A549 (cell line): ENCODE data around the gene TXNRD1.

Experiments
- CTCF ChIP-seq: fragments of >200 bp; sonication (Bioruptor Twin); formaldehyde crosslinking; IDR thresholded peaks from 3 replicates; pipeline ENCODE4 v1.5.1; 2016
- ELK1 ChIP-seq: fragments of 150-350 bp; IDR thresholded peaks from 2 replicates; pipeline ENCODE4 v1.6.1; 2014; ENCODE audit warnings: low read depth, mild to moderate bottlenecking, low read length
- HDAC2 ChIP-seq: fragments of 200-600 bp; sonication (generic); IDR thresholded peaks from 2 replicates; pipeline ENCODE4 v1.6.1; 2016
- MAX ChIP-seq: IDR thresholded peaks from 2 replicates; pipeline ENCODE4 v1.6.1; 2012
- MYC ChIP-seq: IDR thresholded peaks from 2 replicates; pipeline ENCODE4 v1.6.1; 2012; ENCODE audit warnings: mild to moderate bottlenecking, inconsistent platforms, low read length, improper control_type of control experiment, borderline replicate concordance
- POLR2A ChIP-seq: IDR thresholded peaks from 2 replicates; pipeline ENCODE4 v1.6.1; 2012; ENCODE audit warnings: mild to moderate bottlenecking, low read length
- RAD21 ChIP-seq, 2 experiments: fragments of >200 bp in 1 of 2; sonication (Bioruptor Twin) in 1 of 2; formaldehyde crosslinking in 1 of 2; IDR thresholded peaks in 1 of 2; conservative IDR thresholded peaks in 1 of 2; 2 replicates in 1 of 2; 3 replicates in 1 of 2; pipeline ENCODE4 v1.6.1; 2012 to 2018; ENCODE audit warnings: inconsistent platforms in 1 of 2
- RFX5 ChIP-seq: fragments of 450-650 bp; IDR thresholded peaks from 2 replicates; pipeline ENCODE4 v1.7.1; 2014; ENCODE audit warnings: antibody characterized with exemption, mild to moderate bottlenecking, moderate library complexity
- SREBF2 ChIP-seq: fragments of 450-650 bp; IDR thresholded peaks from 2 replicates; pipeline ENCODE4 v1.6.1; 2014; ENCODE audit warnings: mild to moderate bottlenecking, moderate library complexity

GRCh38 chr12:104230304-104231095 is 14.9 kb downstream of the TXNRD1 start:
- no peak for TF ChIP-seq CTCF
- no peak for TF ChIP-seq MYC
- TF ChIP-seq POLR2A = no peak
- TF ChIP-seq SREBF2 = no peak
- no peak for TF ChIP-seq HDAC2
- no peak for TF ChIP-seq RFX5
- TF ChIP-seq ELK1 = no peak
- TF ChIP-seq RAD21 (conservative IDR thresholded peaks at IDR 0.05 in 1 of 2, IDR thresholded peaks at IDR 0.05 in 1 of 2) = no peak
- no peak for TF ChIP-seq MAX
